NCI-H187 treated with DMSO at 0.1 percent for 48 hours (cell line): ENCODE results near the gene NTPCR.

Experiments used
- DNase-seq: peaks from one replicate; lab custom pipeline; 2025; lab: John Stamatoyannopoulos, UW

NTPCR gene

DNA sequence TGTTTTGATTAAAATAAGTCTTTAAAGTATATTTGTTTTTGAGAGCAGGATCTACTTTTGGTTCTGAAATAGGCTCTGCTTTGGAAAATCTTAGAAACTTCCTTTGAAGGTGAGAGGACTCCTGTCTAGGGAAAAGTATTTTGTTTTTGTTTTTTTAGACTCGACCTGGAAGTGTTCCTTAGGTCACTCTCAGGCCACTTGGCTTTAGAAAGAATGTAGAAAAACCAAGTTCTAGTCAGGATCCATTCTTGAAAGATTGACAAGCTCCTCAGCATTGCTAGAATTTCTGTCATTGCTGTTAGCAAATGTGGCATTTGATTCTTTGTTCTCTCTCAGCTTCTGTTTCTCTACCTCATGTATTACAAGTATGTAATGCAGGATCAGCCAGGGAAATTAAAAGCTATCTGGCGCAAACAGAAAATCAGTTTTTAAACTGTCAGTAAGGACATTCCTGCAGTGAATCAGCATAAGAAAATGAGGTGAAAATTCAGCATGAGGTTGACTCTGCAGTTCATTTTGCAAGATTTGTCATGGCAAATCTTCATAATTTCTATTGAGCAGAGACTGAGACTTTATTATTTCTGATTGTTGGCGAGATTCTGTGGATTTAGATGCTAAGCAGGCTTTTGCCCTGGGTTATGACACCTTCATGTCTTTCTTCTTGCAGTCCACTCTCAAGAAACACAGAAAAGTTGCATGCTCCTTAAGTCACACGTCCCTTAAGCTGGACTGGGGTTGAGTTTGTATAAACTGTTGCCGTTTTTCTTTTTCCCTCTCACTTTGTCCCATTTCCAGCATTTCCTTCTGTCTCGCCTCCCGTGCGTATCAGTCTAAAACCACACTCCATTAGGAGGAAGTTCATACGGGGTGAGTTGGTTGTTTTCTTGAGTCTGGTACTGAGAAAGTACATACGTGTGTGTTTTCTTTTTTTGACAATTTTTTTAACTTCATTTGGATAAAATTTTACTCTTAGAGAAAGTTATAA, 12.6 kb downstream of the NTPCR start:
- DNase-seq = no peak

DNA sequence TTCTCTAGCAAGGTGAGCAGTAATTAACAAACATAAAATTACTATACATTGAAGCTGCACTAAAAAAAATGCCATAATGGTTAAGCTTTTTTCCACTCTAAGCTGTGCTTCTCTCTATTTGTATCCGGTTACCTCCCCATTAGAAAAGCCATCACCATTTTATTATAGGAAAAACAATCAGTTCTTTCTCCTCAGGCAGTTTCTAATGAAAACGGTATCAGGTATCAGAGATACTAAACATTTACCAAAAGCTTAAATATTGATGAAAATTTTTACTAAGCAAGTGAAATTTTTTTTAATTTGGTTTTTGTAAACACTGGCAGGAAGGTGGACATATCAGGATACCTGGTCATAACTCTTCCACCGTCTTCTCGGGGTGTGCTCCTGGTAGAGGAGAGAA, 14.2 kb downstream of the NTPCR start:
- DNase-seq = no peak

DNA sequence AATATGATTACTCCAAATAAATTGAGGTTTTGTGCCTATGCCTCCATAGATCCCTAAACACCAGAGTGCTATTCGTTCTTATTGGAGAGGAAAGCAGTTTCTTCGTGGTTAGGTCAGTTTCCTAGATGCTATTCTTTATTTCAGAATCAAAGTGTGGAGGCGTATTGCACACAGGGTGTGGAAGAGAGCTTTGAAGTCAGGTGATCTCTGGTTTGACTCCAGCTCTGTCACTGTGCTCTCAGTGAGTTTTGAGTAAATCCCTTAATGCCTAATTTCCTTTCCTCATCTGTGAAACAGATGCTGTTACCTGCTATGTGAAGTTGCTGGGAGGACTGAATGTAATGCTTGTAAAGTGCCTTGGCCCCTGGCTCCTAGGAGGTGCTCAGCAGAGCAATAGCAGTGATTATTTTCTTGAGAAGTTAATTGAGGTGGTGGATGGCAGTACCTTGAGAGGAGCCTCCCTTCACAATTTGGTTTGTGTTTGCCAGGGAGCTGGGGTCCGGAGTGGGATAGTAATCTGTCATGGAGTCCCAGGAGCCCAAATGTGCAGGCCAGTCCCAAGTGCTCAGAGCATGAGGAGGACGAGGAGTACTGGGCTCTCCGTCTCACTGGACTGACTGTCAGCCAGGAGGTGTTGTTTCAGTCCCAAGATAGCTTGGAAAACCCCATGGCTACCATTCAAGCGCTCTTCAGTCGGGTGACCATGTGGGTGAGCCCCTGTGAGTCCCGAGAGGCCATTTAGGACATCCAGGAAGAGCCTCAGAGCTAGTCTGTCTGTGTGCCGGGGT, 14.9 kb downstream of the NTPCR start:
- no peak for DNase-seq

DNA sequence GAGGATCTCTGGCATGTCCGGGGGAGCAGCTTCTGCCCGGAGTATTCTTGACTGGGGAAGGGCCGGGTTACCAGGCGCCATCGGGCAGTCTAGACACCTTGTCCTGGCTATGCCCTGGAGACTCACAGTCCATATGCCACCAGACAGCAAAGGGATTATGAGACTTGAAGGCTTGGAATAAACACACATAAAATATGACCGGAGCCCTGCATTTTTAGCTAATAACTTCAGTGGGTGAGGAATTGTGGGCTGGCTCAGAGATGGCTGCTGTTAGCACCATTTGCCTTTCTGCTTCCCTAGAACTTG, 15.5 kb downstream of the NTPCR start:
- no peak for DNase-seq

GRCh38 chr1:232966663-232967062, 16.3 kb downstream of the NTPCR start:
- no peak for DNase-seq

DNA sequence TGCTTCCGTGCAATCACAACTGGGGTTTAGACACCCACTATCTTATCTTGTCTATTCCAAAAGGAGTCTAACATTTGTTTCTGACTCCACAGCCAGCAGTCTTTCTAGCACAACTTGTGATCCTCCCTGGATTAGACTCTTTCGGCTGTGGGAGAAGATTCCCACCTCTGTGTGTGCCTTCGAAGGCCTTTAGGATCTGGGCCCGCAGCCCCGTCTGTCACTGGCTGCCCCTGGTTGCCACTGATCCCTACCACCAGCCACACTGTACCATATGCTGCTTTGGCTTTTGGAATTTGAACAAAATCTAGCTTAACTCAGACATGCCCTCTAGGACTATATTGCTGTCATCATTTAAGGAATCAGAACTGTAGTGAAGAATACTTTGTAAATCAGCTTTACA, 18.0 kb downstream of the NTPCR start:
- no peak for DNase-seq

DNA sequence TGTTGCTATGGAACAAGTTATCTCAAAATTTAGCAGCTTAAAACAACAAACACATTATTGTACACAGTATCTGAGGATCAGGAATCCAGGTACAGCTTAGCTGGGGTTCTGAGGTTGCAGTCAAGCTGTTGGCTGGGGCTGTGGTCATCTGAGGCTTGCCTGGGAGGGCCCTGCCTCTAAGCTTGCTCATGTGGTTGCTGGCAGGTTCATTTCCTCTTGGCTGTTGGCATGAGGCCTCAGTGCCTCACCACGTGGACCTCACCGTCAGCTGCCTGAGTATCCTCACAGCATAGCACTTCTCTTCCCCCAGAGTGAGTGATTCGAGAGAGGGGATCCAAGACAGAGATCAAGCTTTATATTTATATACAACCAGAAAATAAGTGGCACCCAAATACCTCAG, 18.6 kb downstream of the NTPCR start:
- DNase-seq = no peak

GRCh38 chr1:232969799-232970198, 19.4 kb downstream of the NTPCR start:
- DNase-seq = no peak

DNA sequence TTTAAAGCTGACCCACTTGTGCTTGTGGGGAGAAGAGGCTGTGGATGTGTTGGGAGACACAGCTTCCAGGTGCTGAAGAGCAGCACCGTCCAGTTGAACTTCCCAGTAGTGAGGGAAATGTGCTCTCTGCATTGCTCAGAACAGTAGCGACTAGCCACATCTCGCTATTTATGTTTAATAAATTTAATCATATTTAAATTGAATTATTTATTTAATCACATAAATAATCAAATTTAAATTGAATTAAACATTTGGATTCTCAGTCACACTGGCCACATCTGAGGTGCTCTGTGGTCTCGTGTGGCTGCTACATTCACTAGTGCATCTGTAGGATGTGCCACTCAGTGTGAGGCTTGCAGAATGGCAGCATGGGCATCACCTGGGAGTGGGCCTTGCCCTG, 20.1 kb downstream of the NTPCR start:
- no peak for DNase-seq

- DNase-seq = no peak
These were observed 23.5 kb downstream of the NTPCR start for GRCh38 chr1:232973652-232974611.

DNA sequence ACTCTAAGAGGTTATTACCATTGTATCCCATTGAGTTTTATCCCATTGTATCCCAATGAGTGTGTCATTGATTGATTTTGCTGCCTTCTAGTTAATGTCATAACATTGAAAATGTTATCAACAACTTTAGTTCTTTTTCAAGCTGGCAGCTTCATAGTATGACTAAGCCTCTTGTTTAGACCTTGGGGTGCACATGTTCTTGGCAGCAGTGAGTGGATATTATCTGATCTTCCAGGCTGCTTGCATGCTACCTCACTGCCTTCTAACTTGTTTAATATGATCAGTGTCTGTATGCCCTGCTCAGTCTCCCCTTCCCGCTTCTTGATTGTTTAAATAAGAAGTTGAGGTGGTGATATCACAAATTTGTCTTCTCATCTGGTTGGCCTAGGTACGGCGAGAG, 24.6 kb downstream of the NTPCR start:
- no peak for DNase-seq

GRCh38 chr1:232978091-232978634, 27.8 kb downstream of the NTPCR start:
- DNase-seq = no peak

DNA sequence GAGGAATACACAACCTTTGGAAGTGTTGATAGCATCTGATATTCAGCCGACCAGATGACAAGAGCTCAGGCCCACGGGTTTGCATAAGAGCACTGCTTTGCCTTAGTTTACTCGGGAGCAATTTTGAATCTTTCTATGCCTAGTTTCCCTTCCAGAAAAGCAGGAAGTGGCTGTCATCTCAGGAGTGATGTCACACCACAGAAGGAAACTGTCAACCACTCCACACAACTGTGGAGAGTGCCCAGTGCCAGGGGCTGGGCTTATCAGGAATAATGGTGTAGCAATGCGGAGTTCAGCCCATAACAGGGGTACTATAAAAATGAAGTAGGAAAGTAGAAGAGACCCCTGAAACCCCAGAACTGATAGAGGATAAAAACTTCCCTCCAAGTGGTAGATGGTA, 28.4 kb downstream of the NTPCR start:
- no peak for DNase-seq

GRCh38 chr1:232979558-232979957, 29.1 kb downstream of the NTPCR start:
- DNase-seq = no peak

DNA sequence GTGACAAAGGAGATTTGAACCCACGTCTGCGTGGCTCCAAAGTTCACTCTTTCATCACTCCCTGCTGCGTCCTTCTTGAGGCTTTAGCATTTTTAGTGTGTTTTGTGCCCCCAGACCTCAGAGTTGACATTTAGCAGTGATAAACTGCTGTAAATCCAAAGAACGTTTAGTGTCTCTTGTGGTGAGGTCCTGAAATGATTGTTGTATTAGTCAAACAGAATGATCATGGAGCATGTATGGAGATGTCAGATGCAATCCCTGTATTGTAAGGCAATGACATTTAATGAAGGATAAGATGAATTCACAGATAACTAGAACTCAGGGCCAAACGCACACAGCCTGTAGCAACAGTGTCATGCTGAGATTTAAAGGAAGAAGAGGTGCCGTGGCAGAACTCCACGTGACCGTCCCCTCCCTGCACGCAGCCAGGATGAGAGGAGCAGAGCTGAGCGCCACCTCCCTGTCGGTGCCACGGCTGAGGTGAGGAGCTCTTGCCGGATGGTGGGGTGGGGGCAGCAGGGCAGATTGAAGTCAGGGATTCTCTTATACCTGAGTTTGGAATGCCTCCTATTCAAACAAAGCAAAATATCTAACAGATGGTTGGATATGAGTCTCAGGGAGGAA, 30.1 kb downstream of the NTPCR start:
- DNase-seq = no peak

- DNase-seq = no peak
These were observed 30.7 kb downstream of the NTPCR start for GRCh38 chr1:232980986-232981560.

DNA sequence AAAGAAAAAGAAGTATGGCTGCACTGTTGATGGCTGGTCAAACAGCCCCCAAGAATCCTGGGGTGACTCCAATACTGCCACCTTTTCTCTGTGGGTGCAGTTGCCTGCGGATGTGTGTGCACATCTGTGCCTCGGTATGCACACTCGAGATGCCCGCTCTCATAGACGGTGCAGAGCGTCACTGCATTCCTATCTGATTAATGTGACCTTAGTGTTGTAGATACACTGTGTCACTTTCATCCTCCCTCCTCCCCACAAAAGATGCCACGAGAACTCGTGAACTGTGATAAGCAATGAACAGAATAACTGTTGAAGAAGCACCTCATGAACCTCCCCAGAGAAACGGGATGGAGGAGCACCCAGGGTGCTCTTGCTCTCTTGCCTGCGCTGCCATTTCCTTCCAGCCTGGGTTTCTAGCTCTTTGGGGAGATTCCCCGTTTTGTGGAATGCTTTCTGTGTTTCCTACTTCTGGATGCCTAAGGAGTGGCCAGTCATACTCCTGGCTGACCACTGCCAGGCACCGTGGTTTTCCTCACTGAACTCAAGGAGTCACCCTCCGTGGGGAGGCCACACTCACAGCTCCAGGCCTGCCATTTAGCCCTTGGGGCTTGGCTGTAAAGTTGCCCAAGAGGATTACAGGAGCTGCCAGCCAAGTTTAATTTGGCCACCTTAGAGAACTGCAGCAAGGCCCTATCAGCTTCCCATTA, 32.0 kb downstream of the NTPCR start:
- DNase-seq = no peak

GRCh38 chr1:232983375-232983774, 33.0 kb downstream of the NTPCR start:
- no peak for DNase-seq

DNA sequence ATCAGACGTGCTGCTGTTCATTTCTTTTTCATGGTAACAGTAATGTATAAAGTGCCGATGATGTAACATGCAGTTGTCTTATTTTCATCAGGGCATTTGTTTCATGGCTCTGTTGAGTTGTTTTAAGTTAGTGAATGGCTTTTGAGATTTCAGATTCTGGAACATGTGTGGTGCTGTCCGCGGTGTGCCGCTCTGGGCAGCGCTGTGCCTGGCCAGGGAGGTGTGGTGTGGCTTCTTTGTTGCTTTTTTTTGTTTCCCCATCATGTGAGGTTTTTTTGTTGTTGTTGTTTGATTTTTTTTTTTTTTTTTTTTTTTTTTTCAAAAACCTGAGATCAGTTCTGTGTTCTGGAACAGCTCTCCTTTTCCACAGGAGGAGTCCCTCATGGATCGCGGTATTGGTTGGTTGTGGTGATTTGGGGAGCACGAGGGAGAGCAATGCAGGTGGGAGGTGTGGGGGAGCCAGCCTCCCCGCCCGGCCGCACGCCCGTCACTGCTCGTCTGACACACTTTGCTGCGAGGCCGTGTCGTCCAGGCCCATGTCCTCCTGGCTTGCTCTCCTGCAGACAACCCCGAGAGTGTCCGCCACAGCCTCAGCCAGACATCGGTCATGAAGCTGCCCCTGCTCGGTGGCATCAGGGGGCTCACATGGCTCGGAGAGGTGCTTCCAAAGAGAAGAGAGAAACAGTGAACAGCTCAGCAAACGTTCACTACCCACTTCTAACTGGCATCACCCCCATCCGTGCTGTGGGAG, 33.6 kb downstream of the NTPCR start:
- no peak for DNase-seq
